Activated B cell treated with CpG ODN at 0.5 μM for 24 hours (primary cell): Measurements from ENCODE around the gene BBS1. TPM values are rescaled to one million over a fixed set of nuclear protein-coding genes. Genes with fewer than 3 reads are reported as not detected.

Source experiments
- ATAC-seq: fragments of 200-7000 bp; cut with Tn5 transposase; one replicate; pipeline ENCODE4 v1.10.0; 2021; ENCODE audit warnings: low read depth, mild to moderate bottlenecking, moderate library complexity
- CTCF ChIA-PET: fragments of 350-600 bp; sonication (Branson Sonifier 250); formaldehyde crosslinking; loops from one replicate; lab custom pipeline; 2021; ENCODE audit warnings: antibody characterized with exemption; lab: Charles Lee
- POLR2A ChIA-PET: fragments of 350-600 bp; sonication (Branson Sonifier 250); formaldehyde crosslinking; loops from one replicate; lab custom pipeline; 2021; ENCODE audit warnings: antibody characterized with exemption; lab: Charles Lee
- DNase-seq: peaks from one replicate; pipeline ENCODE4 v3.0.0; 2022
- H3K27ac Mint-ChIP-seq: one replicate; pipeline ENCODE4 v1.8.0; 2020; ENCODE audit warnings: mixed read lengths
- H3K27me3 Mint-ChIP-seq: one replicate; pipeline ENCODE4 v1.8.0; 2021; ENCODE audit warnings: mixed read lengths
- H3K36me3 Mint-ChIP-seq: one replicate; pipeline ENCODE4 v1.8.0; 2021; ENCODE audit warnings: low read depth, mixed read lengths
- H3K4me1 Mint-ChIP-seq: one replicate; pipeline ENCODE4 v1.8.0; 2021; ENCODE audit warnings: mixed read lengths
- H3K4me3 Mint-ChIP-seq: one replicate; pipeline ENCODE4 v1.8.0; 2020; ENCODE audit warnings: mild to moderate bottlenecking, mixed read lengths
- H3K9me3 Mint-ChIP-seq: one replicate; pipeline ENCODE4 v1.8.0; 2020; ENCODE audit warnings: mixed read lengths
- CTCF ChIP-seq: fragments of 200-600 bp; IDR thresholded peaks from one replicate; pipeline ENCODE4 v1.8.0; 2022; ENCODE audit warnings: antibody characterized with exemption, mild to moderate bottlenecking
- intact Hi-C: fragments of 100-400 bp; cut with micrococcal nuclease; formaldehyde crosslinking; loops from one replicate; pipeline ENCODE4 v1.15.1; 2024
- total RNA-seq: library from RNA; stranded (reverse); gene quantifications from 2 replicates; pipeline ENCODE4 v1.2.3, GENCODE V29; 2022

BBS1 gene
- total RNA-seq, 1 donor from 2014 or later = 38.8 TPM

GRCh38 chr11:66561178-66561974 lies 50.9 kb downstream of the BBS1 start:
- Mint-ChIP-seq H3K9me3 (no peaks in the 10 kb centered on the region), H3K27me3 (peaks cover 16% of the 10 kb centered on the region), H3K36me3 (no peaks in the 10 kb centered on the region), H3K27ac (no peak overlapping the region), H3K4me3 (no peak overlapping the region), H3K4me1 (peaks cover 7% of the 10 kb centered on the region)
- CTCF ChIA-PET = no interaction called here
- no peak for DNase-seq
- POLR2A ChIA-PET = no interaction called here
- intact Hi-C loops = no loop called here
- TF ChIP-seq CTCF = no peak
- ATAC-seq = no peak

GRCh38 chr11:66561975-66562248 lies 51.5 kb downstream of the BBS1 start:
- Mint-ChIP-seq H3K9me3 (no peaks in the 10 kb centered on the region), H3K27me3 (peaks cover 16% of the 10 kb centered on the region), H3K4me3 (no peak overlapping the region), H3K4me1 (peaks cover 7% of the 10 kb centered on the region), H3K36me3 (no peaks in the 10 kb centered on the region), H3K27ac (no peak overlapping the region)
- ChIA-PET CTCF (no interaction called here), POLR2A (no interaction called here)
- ATAC-seq (no peak), DNase-seq (no peak)
- intact Hi-C loops = no loop called here
- TF ChIP-seq CTCF = no peak

GRCh38 chr11:66562275-66562674 lies 51.8 kb downstream of the BBS1 start:
- no peaks in the 10 kb centered on the region for H3K36me3 Mint-ChIP-seq
- CTCF ChIA-PET = no interaction called here
- H3K4me3 Mint-ChIP-seq = no peak overlapping the region
- H3K27ac Mint-ChIP-seq = no peak overlapping the region
- intact Hi-C loops = no loop called here
- no peak for TF ChIP-seq CTCF
- POLR2A ChIA-PET = interaction anchor here (0.5 kb wide), 1 partner anchor 97 kb away, joined by 8 read pairs; no protein-coding TSS in a partner anchor
- peaks cover 9% of the 10 kb centered on the region for H3K4me1 Mint-ChIP-seq
- no peak for ATAC-seq
- no peaks in the 10 kb centered on the region for H3K9me3 Mint-ChIP-seq
- DNase-seq = no peak
- H3K27me3 Mint-ChIP-seq = peaks cover 17% of the 10 kb centered on the region

GRCh38 chr11:66562907-66563583 lies 52.6 kb downstream of the BBS1 start:
- DNase-seq (no peak), ATAC-seq (no peak)
- Mint-ChIP-seq H3K27me3 (peaks cover 16% of the 10 kb centered on the region), H3K9me3 (no peaks in the 10 kb centered on the region), H3K27ac (no peak overlapping the region), H3K4me1 (peaks cover 15% of the 10 kb centered on the region), H3K4me3 (no peak overlapping the region), H3K36me3 (no peaks in the 10 kb centered on the region)
- CTCF ChIA-PET = no interaction called here
- POLR2A ChIA-PET = interaction anchor here (0.5 kb wide), 1 partner anchor 96 kb away, joined by 8 read pairs; no protein-coding TSS in a partner anchor
- intact Hi-C loops = no loop called here
- TF ChIP-seq CTCF = no peak

GRCh38 chr11:66563832-66564231 lies 53.4 kb downstream of the BBS1 start:
- Mint-ChIP-seq H3K27me3 (peaks cover 13% of the 10 kb centered on the region), H3K4me3 (no peak overlapping the region), H3K36me3 (no peaks in the 10 kb centered on the region), H3K9me3 (no peaks in the 10 kb centered on the region), H3K4me1 (peaks cover 17% of the 10 kb centered on the region), H3K27ac (no peak overlapping the region)
- no peak for TF ChIP-seq CTCF
- DNase-seq = no peak
- ChIA-PET CTCF (no interaction called here), POLR2A (no interaction called here)
- intact Hi-C loops = no loop called here
- no peak for ATAC-seq
